ENCODE data around the gene USP3. TPM values are rescaled to one million over a fixed set of nuclear protein-coding genes. Genes with fewer than 3 reads are reported as not detected.

USP3 gene
- total and polyA plus RNA-seq, 10 of the 15 experiments (the other 5 are each of a cell fraction or from before 2014, with no cell fraction given), result 23.8 to 64.5 (median 50.3) TPM

GRCh38 chr15:63573533-63573932 is 69.1 kb downstream of the USP3 start:
- H3K4me2 ChIP-seq (ENCODE audit: control insufficient read depth, insufficient read depth), result no peak overlapping the region
- H3K9me3 ChIP-seq (replicated peaks; ENCODE audit: control insufficient read depth, insufficient read depth, low read length), result no peaks in the 10 kb centered on the region
- H4K20me1 ChIP-seq (ENCODE audit: control insufficient read depth, insufficient read depth), result no peaks in the 10 kb centered on the region
- no peak overlapping the region for H2AFZ ChIP-seq (ENCODE audit: control insufficient read depth, low read depth, low read length)
- no peak overlapping the region for H3K4me3 ChIP-seq
- DNase-seq (ENCODE audit: low read depth, low spot score) (no peak), FAIRE-seq (no peak), ATAC-seq (no peak)
- in situ Hi-C loops (cut with MboI) (no loop called here), intact Hi-C loops (cut with micrococcal nuclease; ENCODE audit: unreplicated experiment) (no loop called here)
- no peak overlapping the region for H3K27ac ChIP-seq (ENCODE audit: control insufficient read depth, insufficient read depth)
- peaks cover 9 to 25% of the 10 kb centered on the region in 2 experiments; a peak in 3 of 4 replicates for H3K36me3 ChIP-seq (ENCODE audit: control insufficient read depth in 2 of 2, insufficient read depth in 2 of 2, low read length in 1 of 2)
- no peaks in the 10 kb centered on the region for H3K4me1 ChIP-seq (ENCODE audit: control insufficient read depth, insufficient read depth, low read length)
- ChIA-PET POLR2A (interaction anchor here (0.6 kb wide), 1 partner anchor 107 kb away, joined by 3 read pairs; no protein-coding TSS in a partner anchor), SMC1A (ENCODE audit: uncharacterized antibody, unreplicated experiment) (interaction anchor here (1.5 to 2.6 kb wide), 2 partner anchors 8 to 29 kb away, joined by 7 to 9 read pairs; no protein-coding TSS in a partner anchor), RAD21 (ENCODE audit: unreplicated experiment) (interaction anchor here (1.5 kb wide), 1 partner anchor 23 kb away, joined by 5 read pairs; no protein-coding TSS in a partner anchor), CTCF (interaction anchor here (1.8 to 2.0 kb wide), 2 partner anchors 105 to 107 kb away, joined by 4 to 7 read pairs; no protein-coding TSS in a partner anchor)
- no peak for TF ChIP-seq TCF12 (IDR thresholded peaks at IDR 0.05; ENCODE audit: low read depth, low read length)
- TF ChIP-seq SREBF2 (IDR thresholded peaks at IDR 0.05; ENCODE audit: low read length), result no peak
- no peak for TF ChIP-seq GABPA (IDR thresholded peaks at IDR 0.05; ENCODE audit: low read depth)
- no peak for TF ChIP-seq KDM1A (IDR thresholded peaks at IDR 0.05; ENCODE audit: borderline replicate concordance)
- no peak for TF ChIP-seq POLR2AphosphoS5 (IDR thresholded peaks at IDR 0.05; ENCODE audit: low read length)
- TF ChIP-seq MEF2B (IDR thresholded peaks at IDR 0.05; ENCODE audit: partially characterized antibody, poor library complexity, severe bottlenecking), result no peak
- no peak for TF ChIP-seq EGR1 (IDR thresholded peaks at IDR 0.05; ENCODE audit: borderline replicate concordance in 1 of 2, low read depth in 2 of 2, low read length in 2 of 2)
- no peak for TF ChIP-seq BACH1 (IDR thresholded peaks at IDR 0.05; ENCODE audit: borderline replicate concordance)
- TF ChIP-seq EED (IDR thresholded peaks at IDR 0.05; ENCODE audit: low read depth), result no peak
- no peak for TF ChIP-seq LARP7 (IDR thresholded peaks at IDR 0.05)
- no peak for TF ChIP-seq MTA2 (IDR thresholded peaks at IDR 0.05; ENCODE audit: low read depth)
- no peak for TF ChIP-seq NKRF (conservative IDR thresholded peaks at IDR 0.05)
- no peak for TF ChIP-seq WRNIP1 (IDR thresholded peaks at IDR 0.05; ENCODE audit: borderline replicate concordance, low read depth, low read length)
- TF ChIP-seq TARDBP (IDR thresholded peaks at IDR 0.05; ENCODE audit: borderline replicate concordance), result no peak
- no peak for TF ChIP-seq SIN3A (IDR thresholded peaks at IDR 0.05; ENCODE audit: low read depth, low read length)
- TF ChIP-seq ZBTB40 (IDR thresholded peaks at IDR 0.05; ENCODE audit: borderline replicate concordance), result no peak
- TF ChIP-seq SMC3 (IDR thresholded peaks at IDR 0.05; ENCODE audit: borderline replicate concordance, low read length), result no peak
- H3K9ac ChIP-seq (ENCODE audit: control insufficient read depth, insufficient read depth, low read length), result no peak overlapping the region
- no peaks in the 10 kb centered on the region for H3K79me2 ChIP-seq (ENCODE audit: control insufficient read depth, insufficient read depth, low read length)
- BruUV-seq (replicated peaks), result no TSS peak
- H3K27me3 ChIP-seq (replicated peaks in 1 of 2; ENCODE audit: control insufficient read depth in 2 of 2, insufficient read depth in 2 of 2, low read length in 1 of 2), result no peaks in the 10 kb centered on the region
